Mesothelial cell of epicardium (in vitro differentiated cells): ENCODE data around the gene AUTS2. TPM values are rescaled to one million over a fixed set of nuclear protein-coding genes. Genes with fewer than 3 reads are reported as not detected.

Source experiments
- DNase-seq, 2 experiments: peaks; one replicate each; pipeline ENCODE4 v3.0.0; 2021; ENCODE audit warnings: low spot score in 2 of 2; ENCODE audit not compliant: unreplicated experiment in 2 of 2
- H3K27ac Mint-ChIP-seq: 2 replicates; pipeline ENCODE4 v1.8.0; 2021; ENCODE audit warnings: mixed read lengths
- H3K27me3 Mint-ChIP-seq: 2 replicates; pipeline ENCODE4 v1.8.0; 2021; ENCODE audit warnings: low read depth, mixed read lengths
- H3K36me3 Mint-ChIP-seq: 2 replicates; pipeline ENCODE4 v1.8.0; 2021; ENCODE audit warnings: mixed read lengths
- H3K4me1 Mint-ChIP-seq: 2 replicates; pipeline ENCODE4 v1.8.0; 2021; ENCODE audit warnings: mixed read lengths
- H3K4me3 Mint-ChIP-seq: 2 replicates; pipeline ENCODE4 v1.8.0; 2021; ENCODE audit warnings: mild to moderate bottlenecking, moderate library complexity, mixed read lengths
- H3K9me3 Mint-ChIP-seq: 2 replicates; pipeline ENCODE4 v1.8.0; 2021; ENCODE audit warnings: mixed read lengths
- CTCF ChIP-seq: fragments of 200-600 bp; sonication (generic); IDR thresholded peaks from one replicate; pipeline ENCODE4 v1.5.0; 2021; ENCODE audit warnings: antibody characterized with exemption; ENCODE audit not compliant: unreplicated experiment
- total RNA-seq: library from RNA; stranded (reverse); gene quantifications from 3 replicates; pipeline ENCODE4 v1.2.1, GENCODE V29; 2021

Gene AUTS2
- total RNA-seq, 1 donor from 2014 or later: 135 TPM

DNA sequence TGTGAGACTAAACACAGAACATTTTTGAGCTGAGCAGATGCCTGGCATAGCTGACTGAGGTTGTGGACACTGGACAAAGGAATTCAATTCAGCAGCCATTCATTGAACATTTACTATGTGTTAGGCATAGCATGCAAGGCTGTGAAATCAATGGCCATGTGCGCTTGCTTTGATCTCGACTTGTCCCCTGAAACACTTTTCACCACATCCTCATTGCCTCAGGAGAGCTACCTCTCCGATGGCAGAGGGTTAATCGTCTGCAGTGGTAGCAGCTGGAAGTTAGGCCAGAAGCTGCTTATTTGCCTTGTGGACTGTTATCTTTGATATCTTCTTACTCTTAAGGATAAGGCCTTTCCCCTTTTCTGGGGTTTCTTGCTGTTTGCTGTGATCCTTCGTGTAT lies 297.8 kb downstream of the AUTS2 start:
- Mint-ChIP-seq H3K36me3 (no peaks in the 10 kb centered on the region), H3K27me3 (no peaks in the 10 kb centered on the region), H3K9me3 (peaks cover 8% of the 10 kb centered on the region), H3K27ac (no peak overlapping the region), H3K4me3 (no peak overlapping the region), H3K4me1 (peaks cover 14% of the 10 kb centered on the region)
- DNase-seq: no peak
- no peak for TF ChIP-seq CTCF

DNA sequence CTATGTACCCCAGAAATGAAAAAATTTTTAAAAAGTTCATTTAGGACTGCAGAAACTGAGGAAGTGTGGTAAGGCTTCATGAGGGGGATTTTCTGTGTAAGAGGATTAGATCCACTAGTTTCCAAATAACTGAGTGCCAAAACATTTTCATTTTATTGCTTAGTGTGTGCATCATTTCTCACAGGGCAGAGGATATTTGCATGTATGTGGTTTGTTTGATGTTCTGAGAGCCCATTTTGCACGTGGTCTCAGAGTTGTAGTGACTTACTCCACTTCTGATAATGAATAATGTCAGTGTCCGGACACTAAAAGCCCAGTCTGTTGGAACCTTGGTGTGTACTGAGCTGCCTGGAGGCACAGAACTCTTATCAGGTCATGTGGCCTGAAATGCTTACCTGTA lies 299.9 kb downstream of the AUTS2 start:
- no peaks in the 10 kb centered on the region for H3K27me3 Mint-ChIP-seq
- H3K9me3 Mint-ChIP-seq: peaks cover 5% of the 10 kb centered on the region
- peaks cover 9% of the 10 kb centered on the region for H3K4me1 Mint-ChIP-seq
- H3K27ac Mint-ChIP-seq: no peak overlapping the region
- DNase-seq: no peak
- no peak for TF ChIP-seq CTCF
- H3K4me3 Mint-ChIP-seq: no peak overlapping the region
- no peaks in the 10 kb centered on the region for H3K36me3 Mint-ChIP-seq

- Mint-ChIP-seq H3K27ac (no peak overlapping the region), H3K4me3 (no peak overlapping the region), H3K27me3 (no peaks in the 10 kb centered on the region), H3K9me3 (no peaks in the 10 kb centered on the region), H3K36me3 (no peaks in the 10 kb centered on the region), H3K4me1 (peaks cover 13% of the 10 kb centered on the region)
- DNase-seq: no peak
- TF ChIP-seq CTCF: no peak
These were observed 305.1 kb downstream of the AUTS2 start for GRCh38 chr7:69903410-69903809.

DNA sequence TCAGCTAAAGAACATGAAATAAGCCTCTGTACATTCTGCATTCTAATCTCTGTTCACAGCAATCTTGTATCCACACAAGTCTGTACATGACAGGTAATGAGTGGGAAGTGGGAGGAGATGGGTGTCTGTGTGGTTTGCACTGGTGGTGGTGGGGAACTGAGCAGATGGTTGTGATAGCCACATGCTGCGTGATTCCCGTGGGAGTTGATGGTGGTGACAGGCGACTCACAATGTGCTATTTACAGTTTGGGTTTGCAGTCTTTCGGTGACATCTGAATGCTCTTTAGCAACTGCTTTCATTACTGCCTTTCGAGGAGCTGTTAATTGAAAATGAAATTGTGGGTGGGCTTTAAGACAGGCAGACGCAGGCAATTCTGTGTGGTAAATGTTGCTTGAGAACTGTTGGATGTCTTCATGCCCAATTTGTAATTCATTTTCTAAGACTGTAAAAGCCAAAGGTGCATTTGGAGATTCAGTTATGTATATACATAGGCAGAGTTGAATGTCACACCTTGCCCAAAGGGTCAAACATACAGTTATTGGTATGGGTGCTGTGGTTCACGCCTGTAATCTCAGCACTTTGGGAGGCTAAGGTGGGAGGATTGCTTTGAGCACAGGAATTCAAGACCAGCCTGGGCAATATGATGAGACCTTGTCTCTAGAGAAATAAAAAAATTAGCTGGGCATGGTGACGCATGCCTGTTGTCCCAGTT lies 308.2 kb downstream of the AUTS2 start:
- Mint-ChIP-seq H3K9me3 (no peaks in the 10 kb centered on the region), H3K27ac (no peak overlapping the region), H3K27me3 (no peaks in the 10 kb centered on the region), H3K4me1 (peaks cover 13% of the 10 kb centered on the region), H3K4me3 (no peak overlapping the region), H3K36me3 (peaks cover 5% of the 10 kb centered on the region)
- no peak for DNase-seq
- TF ChIP-seq CTCF: no peak

GRCh38 chr7:69907720-69908119 lies 309.4 kb downstream of the AUTS2 start:
- no peak for DNase-seq
- Mint-ChIP-seq H3K27me3 (no peaks in the 10 kb centered on the region), H3K36me3 (peaks cover 6% of the 10 kb centered on the region), H3K27ac (no peak overlapping the region), H3K4me3 (no peak overlapping the region), H3K9me3 (no peaks in the 10 kb centered on the region), H3K4me1 (peaks cover 16% of the 10 kb centered on the region)
- no peak for TF ChIP-seq CTCF
